GM21576 (cell line): ENCODE measurements around the gene OPN4.

Experiments
- ATAC-seq: cut with Tn5 transposase; IDR thresholded peaks from one replicate; pipeline ENCODE4 v1.9.1; 2021; ENCODE audit warnings: mild to moderate bottlenecking, moderate library complexity; ENCODE audit not compliant: unreplicated experiment

The OPN4 gene

DNA sequence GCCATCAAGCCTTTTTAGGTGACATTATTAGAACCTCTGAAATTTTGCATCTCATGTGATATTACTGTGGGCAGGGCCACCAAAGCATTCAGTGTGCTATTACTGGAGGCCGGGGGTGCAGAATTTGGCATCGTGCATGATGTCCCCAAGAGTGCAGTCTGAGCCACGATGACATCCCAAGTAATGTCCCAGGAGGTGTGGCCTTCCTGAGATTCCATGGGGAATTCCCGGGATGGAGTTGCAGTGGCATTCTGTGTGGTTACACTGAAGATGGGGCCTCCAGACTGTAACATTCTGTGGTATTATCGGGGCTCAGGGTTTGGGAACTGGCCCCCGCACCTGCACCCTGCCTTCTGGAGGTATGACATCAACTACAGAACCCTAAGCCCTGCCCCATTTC, 23.0 kb downstream of the OPN4 start:
- ATAC-seq = no peak

- no peak for ATAC-seq
These were observed 24.8 kb downstream of the OPN4 start for GRCh38 chr10:86678999-86679792.

DNA sequence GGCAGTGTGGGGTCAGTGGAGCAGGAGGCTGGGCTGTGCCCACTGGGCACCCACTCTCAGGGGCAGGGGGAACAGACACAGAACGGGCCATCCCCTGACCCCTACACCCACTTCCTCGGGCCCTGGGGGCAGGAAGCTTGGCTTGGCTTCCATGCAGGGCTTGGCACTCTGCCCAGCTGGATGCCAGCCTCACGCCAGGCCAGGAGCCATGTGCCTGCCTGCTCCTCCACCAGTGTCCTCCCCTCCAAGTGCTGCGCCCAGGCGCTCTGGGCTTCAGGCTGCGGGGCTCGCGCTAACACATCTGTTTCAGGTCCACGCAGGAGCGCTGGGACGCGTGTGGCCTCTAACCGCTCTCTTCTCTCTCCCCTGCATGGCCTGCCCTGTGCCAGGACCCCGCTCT, 26.7 kb downstream of the OPN4 start:
- ATAC-seq = no peak

DNA sequence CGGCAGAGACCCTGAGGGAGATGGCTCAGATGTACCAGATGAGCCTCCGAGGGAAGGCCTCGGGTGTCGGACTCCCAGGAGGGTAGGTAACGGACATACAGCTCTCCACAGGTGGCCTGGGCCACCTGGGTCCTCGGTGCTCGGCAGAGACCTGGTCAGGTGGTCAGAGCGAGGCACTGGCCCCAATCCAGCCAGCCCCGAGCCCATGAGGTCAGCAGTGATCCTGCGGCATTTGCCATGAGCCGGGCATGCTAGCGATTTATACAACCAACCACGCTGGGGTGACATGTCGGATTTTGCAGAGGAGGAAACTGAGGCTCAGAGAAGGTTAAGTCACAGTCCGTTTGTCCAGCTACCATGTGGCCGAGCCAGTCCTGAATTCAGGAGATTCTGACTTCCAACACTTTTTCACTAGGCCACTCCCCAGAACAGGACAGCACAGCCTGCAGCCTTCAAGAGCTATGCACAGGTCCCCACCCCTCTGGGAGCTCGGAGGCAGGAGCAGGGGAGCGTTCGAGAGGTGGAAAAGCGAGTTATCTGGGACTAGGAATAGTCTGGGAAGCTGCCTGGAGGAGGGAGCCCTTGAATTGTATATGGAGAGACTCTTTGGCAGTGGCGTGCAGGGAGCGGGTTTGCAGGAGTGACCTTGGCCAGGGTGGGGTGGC, 27.5 kb downstream of the OPN4 start:
- no peak for ATAC-seq

DNA sequence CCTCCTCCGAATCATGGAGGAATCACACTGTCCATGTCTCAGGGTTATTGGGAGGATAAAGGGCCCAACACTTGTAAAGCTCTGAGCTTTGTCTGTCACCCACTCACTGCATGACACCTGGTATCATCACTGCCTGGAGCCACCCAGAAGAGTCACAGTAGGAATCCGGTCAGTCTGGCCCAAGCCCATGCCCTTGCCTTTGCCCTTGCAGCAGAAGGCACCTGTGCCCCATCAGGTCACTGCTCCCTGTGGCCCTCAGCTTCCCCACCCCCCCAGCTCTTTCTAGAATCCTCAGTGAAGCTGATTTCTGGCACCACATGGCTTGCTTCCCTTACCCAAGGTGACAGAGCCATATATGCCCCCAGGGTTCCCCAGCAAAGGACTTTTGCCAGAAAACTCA, 28.3 kb downstream of the OPN4 start:
- ATAC-seq = no peak

DNA sequence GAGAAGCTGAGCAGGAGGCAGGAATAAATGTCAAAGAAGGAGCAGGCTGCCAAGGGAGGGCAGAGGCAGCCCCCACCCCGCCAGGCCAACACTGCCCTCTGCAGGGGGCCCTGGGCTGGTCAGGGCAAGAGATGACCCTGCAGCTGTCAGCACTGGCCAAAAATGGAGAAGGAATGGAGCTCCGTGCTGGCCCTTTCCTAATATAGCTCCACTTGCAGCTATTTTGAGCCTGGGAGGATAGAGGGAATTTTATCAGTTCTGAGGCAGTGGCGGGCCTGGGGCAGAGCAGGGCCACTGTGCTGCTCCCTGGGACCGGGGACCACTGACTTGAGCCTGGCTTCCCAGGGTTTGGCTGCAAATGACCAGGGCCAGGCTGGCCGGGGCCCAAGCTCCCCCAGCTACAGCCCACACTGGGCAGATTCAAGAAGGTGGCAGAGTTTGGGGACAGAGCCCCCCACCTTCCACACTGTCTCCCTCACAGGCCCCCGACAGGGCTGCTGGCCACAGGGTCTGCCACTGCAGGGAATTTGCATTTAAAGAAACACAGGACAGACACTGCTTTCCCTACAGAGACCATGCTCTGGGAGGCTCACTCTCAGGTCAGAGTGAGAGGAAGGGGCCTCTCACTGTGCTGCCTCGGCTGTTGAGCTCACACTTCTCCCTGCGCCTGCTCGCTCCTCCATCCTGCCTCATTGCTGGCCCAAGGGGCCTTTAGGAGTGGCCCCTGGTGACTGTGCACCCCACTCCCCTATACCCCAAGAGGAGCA, 30.2 kb downstream of the OPN4 start:
- ATAC-seq = no peak

DNA sequence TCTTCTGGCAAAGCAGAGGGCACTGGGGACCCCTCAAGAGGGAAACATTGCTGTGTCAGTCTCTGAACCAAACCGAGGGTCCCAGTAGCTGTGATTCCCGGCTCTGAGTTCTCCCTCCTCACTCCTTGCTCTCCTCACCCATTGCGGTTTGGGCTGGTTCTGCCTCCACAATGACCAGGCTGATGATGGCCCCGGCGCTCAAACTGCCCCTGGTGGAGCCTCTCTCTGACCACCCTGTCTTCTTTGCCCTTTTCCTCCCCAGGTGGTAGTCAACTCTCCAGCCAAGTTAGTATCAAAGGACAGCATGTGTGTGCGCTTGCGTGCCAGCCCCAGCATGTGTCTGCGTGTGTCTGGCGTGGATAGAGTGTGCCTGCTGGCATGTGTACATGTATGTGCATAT, 31.1 kb downstream of the OPN4 start:
- ATAC-seq = no peak

DNA sequence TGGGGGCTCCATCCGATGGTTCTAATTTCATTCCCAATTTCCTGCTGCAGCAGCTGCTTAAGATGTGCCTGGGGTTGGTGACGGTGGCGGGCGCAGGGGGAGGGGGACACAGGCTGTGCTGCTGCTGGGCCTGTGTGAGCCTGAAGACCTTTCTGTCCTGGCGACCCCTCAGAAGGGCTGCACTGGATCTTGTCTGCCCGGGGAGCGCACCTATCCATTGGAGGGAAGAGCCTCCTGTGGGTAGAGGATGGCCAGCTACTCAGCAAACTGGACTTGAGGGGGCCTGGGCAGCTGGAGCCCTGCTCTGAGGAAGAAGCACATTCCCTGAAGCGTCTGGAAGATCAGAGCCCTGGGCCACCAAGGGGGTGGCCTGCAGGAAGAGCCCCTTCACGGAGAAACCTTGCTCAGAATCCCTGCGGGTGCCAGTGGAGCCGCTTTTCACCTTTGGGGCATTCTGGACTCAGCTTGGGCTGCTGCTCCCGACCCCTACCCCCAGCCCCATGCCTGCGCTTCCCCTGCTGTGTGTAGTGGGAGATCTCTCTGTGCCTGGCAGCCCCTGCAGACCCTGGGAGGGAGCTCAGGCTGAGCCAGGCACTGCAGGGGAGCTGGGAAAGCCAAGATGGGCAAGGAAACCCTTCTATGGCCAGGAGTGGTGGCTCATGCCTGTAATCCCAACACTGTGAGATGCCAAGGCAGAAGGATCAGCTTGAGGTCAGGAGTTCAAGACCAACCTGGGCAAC, 31.7 kb downstream of the OPN4 start:
- ATAC-seq = no peak

GRCh38 chr10:86686972-86687371, 32.6 kb downstream of the OPN4 start:
- no peak for ATAC-seq

- no peak for ATAC-seq
These were observed 33.4 kb downstream of the OPN4 start for GRCh38 chr10:86687750-86688149.

DNA sequence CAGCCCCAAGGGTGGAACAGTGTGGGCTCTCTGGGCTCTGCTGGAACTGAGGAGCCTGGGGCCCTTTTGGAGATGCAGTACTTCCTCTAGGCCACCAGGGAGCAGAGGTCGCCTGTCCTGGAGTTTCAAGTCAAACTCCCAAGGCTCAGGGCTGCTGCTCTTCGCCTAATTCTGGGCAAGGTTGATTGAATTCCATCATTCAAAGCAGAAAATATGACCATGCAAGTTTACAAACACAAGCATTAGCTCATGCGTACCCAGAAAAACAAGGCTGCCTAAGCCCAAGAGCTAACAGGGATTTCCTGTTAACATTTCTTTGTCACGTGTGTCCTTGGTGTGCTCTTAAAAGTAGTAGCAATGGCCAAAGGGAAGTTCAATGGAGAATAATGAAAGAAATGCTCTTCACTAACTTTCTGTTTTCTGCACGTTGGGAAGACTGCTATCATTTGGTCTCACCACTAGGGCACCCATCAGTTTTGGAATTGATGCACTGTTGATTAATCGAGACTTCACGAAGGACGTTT, 34.1 kb downstream of the OPN4 start:
- peak; percentile 80 for ATAC-seq

GRCh38 chr10:86689146-86689545, 34.8 kb downstream of the OPN4 start:
- no peak for ATAC-seq

GRCh38 chr10:86690231-86690630, 35.9 kb downstream of the OPN4 start:
- no peak for ATAC-seq

DNA sequence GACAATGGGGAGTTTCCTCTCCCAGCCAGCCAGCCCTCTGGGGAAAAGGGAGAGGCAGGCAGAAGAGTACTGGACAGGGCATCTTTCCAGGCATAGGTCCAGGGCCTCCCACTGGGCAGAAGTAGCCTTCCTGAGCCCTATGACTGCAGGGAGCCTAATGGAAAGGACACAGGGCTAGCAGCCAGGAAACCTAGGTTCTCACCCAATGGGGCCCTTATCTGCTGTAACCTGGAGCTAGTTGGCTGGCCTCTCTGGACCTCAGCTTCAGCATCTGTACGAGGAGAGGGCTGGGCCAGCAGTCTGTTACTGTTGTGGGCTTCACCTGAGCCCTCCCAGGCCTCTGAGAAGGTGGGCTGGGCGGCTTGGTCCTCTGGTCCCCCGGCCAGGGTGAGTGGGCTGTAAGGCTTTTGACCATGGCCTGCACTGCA, 36.3 kb downstream of the OPN4 start:
- no peak for ATAC-seq

DNA sequence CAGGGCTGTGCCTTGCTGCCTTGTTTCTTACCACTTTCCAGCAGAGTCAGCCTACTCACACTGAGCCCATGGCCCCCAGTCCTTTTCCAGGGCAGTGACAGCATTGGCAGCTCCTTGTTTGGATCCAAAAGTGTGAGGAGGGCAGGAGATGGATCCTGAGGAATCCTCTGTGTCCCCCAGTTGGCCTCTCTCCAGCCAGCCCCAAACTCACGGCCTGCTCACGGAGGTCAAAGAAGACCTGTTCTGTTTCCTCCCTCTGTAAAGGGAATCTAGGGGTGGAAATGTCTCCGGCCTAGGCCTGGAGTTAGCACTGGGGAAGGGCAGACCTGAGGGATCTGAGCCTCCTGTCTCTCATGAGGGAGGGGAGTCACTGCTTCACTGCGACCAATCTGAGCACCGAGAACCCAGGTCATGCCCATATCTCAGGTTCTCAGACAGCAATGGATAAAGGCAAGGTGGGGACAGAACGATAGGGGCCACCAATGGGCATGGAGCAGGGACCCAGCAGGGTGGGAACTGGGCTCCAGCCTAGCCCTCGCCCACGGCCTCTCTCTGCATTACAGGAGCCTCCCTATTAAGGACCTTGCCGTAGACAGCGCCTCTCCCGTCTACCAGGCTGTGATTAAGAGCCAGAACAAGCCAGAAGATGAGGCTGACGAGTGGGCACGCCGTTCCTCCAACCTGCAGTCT, 37.1 kb downstream of the OPN4 start:
- ATAC-seq = no peak

GRCh38 chr10:86692023-86692514, 37.7 kb downstream of the OPN4 start:
- ATAC-seq = no peak

GRCh38 chr10:86692664-86693063, 38.3 kb downstream of the OPN4 start:
- no peak for ATAC-seq

DNA sequence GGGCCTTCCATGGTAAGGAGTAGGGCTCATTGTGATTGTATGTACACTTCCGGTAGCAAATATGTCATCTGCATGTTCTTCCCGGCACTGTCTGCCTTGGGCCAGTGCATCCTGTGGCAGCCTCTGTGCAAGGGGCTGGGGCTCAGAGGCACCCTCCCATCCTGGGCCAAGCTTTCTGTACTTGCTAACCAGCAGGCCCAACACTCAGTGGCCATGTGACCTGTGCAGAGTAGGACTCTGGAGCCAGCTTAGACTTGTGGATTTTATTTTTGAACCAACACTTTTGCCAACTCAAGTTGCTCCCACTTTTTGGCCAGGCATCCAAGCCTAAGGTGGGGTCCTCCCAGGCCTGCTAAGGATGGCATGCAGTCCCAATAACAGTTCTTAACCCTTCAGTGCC, 38.9 kb downstream of the OPN4 start:
- no peak for ATAC-seq

DNA sequence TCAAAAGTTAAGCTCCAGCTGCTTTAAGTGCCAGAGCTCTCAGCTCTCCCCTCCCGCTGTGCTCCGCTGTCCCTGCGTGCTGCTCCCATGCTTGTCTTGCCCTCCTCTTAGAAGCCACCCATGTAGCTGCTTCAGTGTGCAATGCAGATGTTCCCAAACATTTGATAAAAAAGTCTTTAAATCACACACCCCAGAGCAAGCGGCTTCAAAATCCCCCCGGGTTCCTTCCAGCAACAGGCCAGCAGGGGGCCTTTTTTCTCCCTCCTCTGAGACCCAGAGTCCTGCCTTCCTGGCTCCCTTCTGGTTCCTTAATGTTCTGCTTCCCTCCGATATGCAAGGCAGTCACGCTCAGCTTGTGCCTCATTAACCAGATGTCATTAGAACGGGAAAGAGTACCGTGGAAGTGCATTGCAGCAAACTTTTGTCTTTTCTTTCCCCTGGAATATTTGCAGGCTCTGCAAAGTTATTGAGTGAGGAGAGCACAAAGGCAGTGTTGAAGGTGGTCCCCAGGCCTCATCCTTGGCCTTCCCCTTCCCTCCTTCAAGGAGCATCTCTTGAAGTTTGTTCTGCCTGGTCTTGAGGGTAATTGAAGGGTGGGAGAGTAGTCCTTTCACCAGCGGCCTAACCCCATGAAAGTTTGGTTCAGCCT, 39.5 kb downstream of the OPN4 start:
- no peak for ATAC-seq
